GM19467 (cell line): Measurements from ENCODE around the gene CYBA.
A peak's percentile ranks its signal among the peaks of the same experiment; 100 is the strongest.
"Not testable (repeated sequence)": the region's sequence is repeated elsewhere in the genome, so short reads cannot be mapped to it uniquely, and the experiment has no call there.

Experiments
- ATAC-seq: cut with Tn5 transposase; IDR thresholded peaks from one replicate; pipeline ENCODE4 v1.9.1; 2021; ENCODE audit warnings: mild to moderate bottlenecking, moderate library complexity; ENCODE audit not compliant: unreplicated experiment

CYBA gene

GRCh38 chr16:88686439-88687253 is 35.8 kb upstream of the CYBA start, which contains the start of gene SNAI3:
Gene SNAI3 (minus strand): TSS chr16:88686507. CDS start chr16:88686406, 101 bp downstream.
- ATAC-seq = peak; percentile 60

DNA sequence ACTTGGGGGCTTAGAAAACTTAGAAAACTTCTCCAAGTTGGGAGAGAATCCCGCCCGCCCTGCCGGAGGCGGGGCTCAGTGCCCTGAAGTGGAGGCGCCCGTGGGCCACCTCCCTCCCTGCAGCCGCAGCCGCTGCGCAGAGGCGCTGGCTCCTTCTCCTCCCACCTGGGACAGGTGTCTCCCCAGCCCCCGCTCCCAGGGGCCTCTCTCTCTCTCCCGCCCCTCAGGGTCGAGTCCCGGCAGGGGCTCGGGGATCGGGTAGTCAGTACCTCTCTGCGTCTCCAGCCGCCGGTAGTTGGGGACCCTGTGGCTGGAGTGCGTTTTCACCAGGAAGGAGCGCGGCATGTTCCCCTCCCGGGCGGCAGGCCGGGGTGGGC is 35.2 kb upstream of the CYBA start:
- peak; percentile 2 for ATAC-seq

DNA sequence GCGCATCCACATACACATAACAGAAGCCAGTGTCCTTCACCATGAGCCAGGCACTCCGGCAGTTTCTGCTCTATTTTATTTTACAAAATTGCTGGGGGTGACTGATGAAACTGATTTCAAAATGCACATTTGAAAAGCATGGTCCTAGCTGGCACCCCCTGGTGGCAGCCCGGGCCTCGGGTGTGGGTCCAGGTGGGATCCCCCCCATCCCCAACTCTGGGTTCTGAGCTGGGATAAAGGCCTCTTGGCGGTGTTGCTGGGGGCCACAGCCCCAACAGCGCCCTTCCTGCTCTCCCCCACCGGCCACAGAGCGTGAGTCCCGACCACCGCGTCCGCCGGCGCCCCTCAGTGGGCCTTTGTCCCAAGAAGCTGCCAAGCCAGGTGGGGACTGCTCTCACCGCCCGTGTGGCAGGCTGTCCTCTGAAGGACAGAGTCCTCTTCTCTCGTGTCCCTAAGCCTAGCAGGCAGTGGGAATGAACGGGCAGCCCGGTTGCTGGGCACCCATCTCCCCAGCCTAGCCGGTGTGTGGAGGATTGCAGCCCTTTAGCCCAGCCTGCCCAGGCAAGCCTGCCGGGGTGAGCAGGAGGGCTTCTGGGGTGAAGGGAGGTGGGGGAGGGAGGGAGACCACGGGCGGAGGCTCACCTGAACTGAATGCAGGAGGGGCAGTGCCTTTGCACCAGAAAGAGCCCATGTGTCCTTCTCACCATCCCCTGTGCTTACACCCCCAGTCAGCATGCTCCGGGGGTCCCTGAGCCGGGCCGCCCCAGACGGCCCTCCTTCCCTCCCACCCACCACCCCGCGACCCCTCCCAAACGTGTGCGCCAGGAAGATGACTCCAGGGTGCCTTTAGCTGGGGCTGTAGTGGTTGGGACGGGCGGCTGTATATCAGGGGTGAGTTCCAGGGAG is 34.6 kb upstream of the CYBA start:
- no peak for ATAC-seq

DNA sequence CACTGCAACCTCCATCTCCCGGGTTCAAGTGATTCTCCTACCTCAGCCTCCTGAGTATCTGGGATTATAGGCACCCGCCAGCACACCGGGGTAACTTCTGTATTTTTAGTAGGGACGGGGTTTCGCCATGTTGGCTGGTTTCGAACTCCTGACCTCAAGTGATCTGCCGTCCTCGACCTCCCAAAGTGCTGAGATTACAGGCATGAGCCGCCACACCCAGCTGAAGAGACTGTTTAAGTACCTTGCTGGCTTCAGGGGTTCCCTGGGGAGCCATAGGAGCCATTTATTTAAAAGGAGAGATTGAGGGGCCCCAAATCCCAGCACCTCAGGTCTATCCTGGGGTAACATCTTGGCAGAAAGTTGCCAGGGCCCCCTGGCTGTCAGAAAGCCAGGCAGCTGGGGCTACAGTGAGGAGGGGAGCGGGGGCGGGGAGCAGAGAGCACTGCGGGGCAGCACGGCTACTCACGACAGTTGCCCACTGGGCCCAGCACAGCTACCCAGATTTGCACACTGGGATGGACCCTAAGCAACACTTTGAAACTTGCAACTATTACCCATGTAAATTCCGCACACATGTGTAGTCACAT is 33.8 kb upstream of the CYBA start:
- ATAC-seq = no peak

GRCh38 chr16:88681709-88682451 is 31.0 kb upstream of the CYBA start:
- peak; percentile 60 for ATAC-seq

GRCh38 chr16:88681084-88681680 is 30.3 kb upstream of the CYBA start:
- peak; percentile 2 for ATAC-seq

DNA sequence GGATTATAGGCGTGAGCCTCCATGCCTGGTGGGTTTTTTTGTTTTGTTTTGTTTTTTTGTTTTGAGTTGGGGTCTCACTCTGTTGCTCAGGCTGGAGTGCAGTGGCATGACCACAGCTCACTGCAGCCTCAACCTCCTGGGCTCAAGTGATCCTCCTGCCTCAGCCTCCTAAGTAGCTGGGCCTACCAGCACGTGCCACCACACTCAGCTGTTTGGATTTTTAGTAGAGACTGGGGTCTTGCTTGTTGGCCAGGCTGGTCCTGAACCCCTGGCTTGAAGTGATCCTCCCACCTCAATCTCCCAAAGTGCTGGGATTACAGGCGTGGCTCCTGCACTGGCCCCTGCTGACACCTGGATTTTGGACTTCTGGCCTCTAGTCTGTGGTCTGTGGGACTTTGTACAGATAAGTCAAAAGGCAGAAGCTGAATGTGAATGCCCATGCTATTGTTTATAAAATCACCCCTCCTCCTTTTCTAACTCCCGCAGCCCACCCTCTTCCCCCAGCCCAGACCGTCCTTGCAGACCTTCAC is 29.8 kb upstream of the CYBA start:
- no peak for ATAC-seq

- ATAC-seq = no peak
Observed at GRCh38 chr16:88678224-88678979, 27.5 kb upstream of the CYBA start.

DNA sequence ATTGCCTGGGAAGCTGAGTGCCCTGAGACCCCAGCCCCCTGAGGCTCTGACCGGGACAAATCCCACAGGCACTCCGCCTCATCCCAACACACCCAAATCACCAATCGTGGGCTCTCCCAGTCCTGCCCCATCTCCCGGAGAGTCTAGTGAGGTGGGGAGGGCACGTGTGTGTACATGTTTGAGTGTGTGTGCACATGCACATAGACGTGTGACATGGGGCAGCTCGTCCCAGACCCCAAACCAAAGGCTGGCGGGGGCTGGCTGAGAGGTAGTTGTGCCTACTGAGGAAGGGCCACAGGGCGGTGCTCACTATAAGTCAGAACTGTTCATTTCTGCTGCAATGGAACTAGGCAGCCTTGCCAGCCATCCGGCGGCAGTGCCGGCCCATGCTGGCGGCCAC is 26.9 kb upstream of the CYBA start:
- no peak for ATAC-seq

DNA sequence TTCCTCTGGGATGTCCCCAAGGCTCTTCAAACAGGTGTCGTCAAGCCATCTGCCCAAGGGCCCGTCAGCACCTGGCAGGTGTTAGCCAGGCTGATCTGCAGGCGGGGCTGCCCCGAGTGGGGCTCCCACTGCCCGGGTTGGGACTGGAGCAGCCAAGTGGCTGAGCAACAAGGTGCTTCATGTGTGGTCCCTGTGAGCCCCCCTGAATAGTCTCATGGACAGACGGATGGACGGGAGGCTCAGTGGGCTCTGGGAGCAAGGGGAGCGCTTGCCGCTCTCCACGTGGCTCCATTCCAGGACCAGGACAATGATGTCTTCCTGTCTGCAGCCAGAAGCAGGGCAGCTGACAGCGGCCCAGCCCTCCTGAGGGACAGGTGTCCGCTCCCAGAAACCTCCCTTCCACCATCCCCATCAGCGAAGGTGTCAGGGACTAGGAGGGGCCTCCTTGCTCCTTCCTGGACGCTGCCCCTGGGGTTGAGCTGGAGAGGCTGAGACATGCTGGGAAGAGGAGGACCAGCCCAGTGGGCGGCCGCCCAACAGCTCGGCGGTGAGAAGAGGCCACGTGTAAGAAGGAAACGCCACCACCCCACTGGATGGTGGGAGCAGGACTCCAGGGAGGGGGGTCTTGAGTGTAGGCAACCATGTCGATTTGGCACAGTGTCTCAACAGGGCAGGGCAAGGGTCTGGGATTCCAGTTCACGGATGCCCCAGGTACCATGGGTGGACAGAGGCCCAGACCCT is 25.8 kb upstream of the CYBA start:
- ATAC-seq = no peak

DNA sequence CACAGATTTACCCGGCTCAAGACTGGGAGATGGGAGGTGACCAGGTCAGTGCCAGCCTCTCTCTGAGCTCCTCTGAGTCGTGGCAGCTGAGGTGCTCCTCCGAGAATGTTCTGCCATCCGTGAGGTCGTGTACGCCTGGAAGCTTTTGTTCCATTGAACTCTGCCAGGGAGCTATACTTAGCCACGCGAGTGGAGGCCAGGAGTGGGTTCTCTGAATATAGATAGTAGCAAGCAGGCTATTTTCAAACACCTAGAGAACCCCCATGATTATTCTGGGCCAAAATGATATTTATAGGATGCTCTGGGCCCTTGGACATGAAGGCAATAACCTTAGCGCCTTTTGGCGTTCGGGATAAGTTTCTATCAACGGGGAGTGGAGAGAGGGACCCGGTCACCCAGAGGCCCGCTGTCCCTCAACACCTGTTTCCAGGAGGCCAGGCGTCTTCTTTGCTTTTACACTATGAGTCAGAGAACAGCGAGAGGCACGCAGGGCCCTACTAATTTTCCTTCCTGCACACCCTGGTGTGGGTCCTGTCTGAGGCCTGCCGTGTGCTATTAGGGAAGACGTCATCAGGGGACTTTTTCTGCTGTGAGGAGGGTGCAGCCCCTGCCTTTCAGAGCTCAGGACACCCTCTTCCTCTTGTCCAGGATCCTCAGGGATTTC is 23.0 kb upstream of the CYBA start:
- ATAC-seq = no peak

- no peak for ATAC-seq
Observed at GRCh38 chr16:88672776-88673175, 21.9 kb upstream of the CYBA start.

DNA sequence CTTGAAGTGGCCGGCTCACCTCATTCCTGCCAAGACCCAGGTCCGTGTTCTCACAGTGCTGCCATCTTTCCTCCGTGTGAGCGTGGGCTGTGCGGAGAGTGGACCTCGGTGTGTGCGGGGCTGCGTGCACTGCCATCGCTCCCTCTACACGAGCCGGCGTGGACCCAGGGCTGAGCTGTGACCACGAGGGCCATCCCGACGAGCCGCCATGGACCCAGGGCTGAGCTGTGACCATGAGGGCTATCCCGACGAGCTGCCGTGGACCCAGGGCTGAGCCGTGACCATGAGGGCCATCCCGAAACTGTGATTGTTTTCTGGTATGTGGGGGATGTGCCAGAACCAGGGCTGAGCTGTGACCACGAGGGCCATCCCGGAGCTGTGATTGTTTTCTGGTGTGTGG is 21.0 kb upstream of the CYBA start:
- no peak for ATAC-seq

- no peak for ATAC-seq
Observed at GRCh38 chr16:88669980-88670379, 19.1 kb upstream of the CYBA start.

GRCh38 chr16:88669493-88669892 is 18.6 kb upstream of the CYBA start:
- ATAC-seq = not testable (repeated sequence)

- ATAC-seq = no peak
Observed at GRCh38 chr16:88667461-88667860, 16.6 kb upstream of the CYBA start.

GRCh38 chr16:88665570-88665969 is 14.7 kb upstream of the CYBA start:
- no peak for ATAC-seq

- no peak for ATAC-seq
Observed at GRCh38 chr16:88665148-88665547, 14.3 kb upstream of the CYBA start.
